ACHN (cell line): Measurements from ENCODE around the gene SERP2.

Experiments used
- DNase-seq: peaks from one replicate; pipeline ENCODE4 v3.0.0-alpha.2; 2015
- in situ Hi-C: cut with HindIII; loops from 2 replicates; pipeline ENCODE4 v1.10.0; 2017; ENCODE audit warnings: low sequenced_read_pairs, low pct_ligation_motif_present, low pct_unique_long_range_greater_than_20kb

SERP2 gene

GRCh38 chr13:44439452-44440024, 65.9 kb downstream of the SERP2 start:
- in situ Hi-C loops = no loop called here

GRCh38 chr13:44440046-44440608, 66.5 kb downstream of the SERP2 start:
- in situ Hi-C loops = no loop called here
- no peak for DNase-seq

More at GRCh38 chr13:44439452-44440024, 65.9 kb downstream of the SERP2 start:
- no peak for DNase-seq
